GM23338 (cell line): ENCODE data around the gene CDC25B. TPM values are rescaled to one million over a fixed set of nuclear protein-coding genes. Genes with fewer than 3 reads are reported as not detected.

Experiments used
- ATAC-seq: fragments of 200-7000 bp; cut with Tn5 transposase; 3 replicates; pipeline ENCODE4 v1.9.1; 2020
- DNase-seq: peaks from one replicate; pipeline ENCODE4 v3.0.0-alpha.2; 2015; ENCODE audit warnings: low spot score
- H2AFZ ChIP-seq: fragments of 200-600 bp; sonication (generic); 2 replicates; pipeline ENCODE4 v1.8.0; 2016; ENCODE audit warnings: antibody characterized with exemption, mild to moderate bottlenecking, moderate library complexity
- H3F3A ChIP-seq: fragments of 200-600 bp; sonication (generic); replicated peaks from 2 replicates; pipeline ENCODE4 v1.8.0; 2017; ENCODE audit warnings: antibody characterized with exemption, mixed run types, low read depth
- H3K27ac ChIP-seq: fragments of 200-600 bp; sonication (generic); 2 replicates; pipeline ENCODE4 v1.6.1; 2016; ENCODE audit warnings: low read depth
- H3K27me3 ChIP-seq: fragments of 200-600 bp; sonication (generic); 2 replicates; pipeline ENCODE4 v1.8.0; 2016; ENCODE audit warnings: mild to moderate bottlenecking, mixed run types, moderate library complexity; ENCODE audit not compliant: insufficient read depth
- H3K36me3 ChIP-seq: fragments of 200-600 bp; sonication (generic); 2 replicates; pipeline ENCODE4 v1.8.0; 2016; ENCODE audit warnings: mild to moderate bottlenecking; ENCODE audit not compliant: insufficient read depth
- H3K4me1 ChIP-seq: fragments of 200-600 bp; sonication (generic); 2 replicates; pipeline ENCODE4 v1.8.0; 2016; ENCODE audit warnings: mild to moderate bottlenecking, moderate library complexity; ENCODE audit not compliant: insufficient read depth
- H3K4me2 ChIP-seq: fragments of 200-600 bp; sonication (generic); 2 replicates; pipeline ENCODE4 v1.7.1; 2017; ENCODE audit warnings: mixed run types
- H3K4me3 ChIP-seq: fragments of 200-600 bp; sonication (generic); 2 replicates; pipeline ENCODE4 v1.6.1; 2016; ENCODE audit warnings: mixed run types
- H3K79me2 ChIP-seq: fragments of 200-600 bp; sonication (generic); replicated peaks from 2 replicates; pipeline ENCODE4 v1.8.0; 2017; ENCODE audit warnings: mild to moderate bottlenecking; ENCODE audit not compliant: insufficient read depth
- H3K9me2 ChIP-seq: fragments of 200-600 bp; sonication (generic); 2 replicates; pipeline ENCODE4 v1.8.0; 2017; ENCODE audit not compliant: insufficient read depth
- H4K20me1 ChIP-seq: fragments of 200-600 bp; sonication (generic); replicated peaks from 2 replicates; pipeline ENCODE4 v1.8.0; 2017; ENCODE audit warnings: mild to moderate bottlenecking; ENCODE audit not compliant: insufficient read depth
- H3K27ac Mint-ChIP-seq: 2 replicates; pipeline ENCODE4 v1.8.0; 2020; ENCODE audit warnings: inconsistent platforms, mild to moderate bottlenecking, moderate library complexity, mixed read lengths
- H3K27me3 Mint-ChIP-seq: 3 replicates; pipeline ENCODE4 v1.8.0; 2022; ENCODE audit warnings: low read depth, mild to moderate bottlenecking, moderate library complexity, mixed read lengths, inconsistent platforms; ENCODE audit not compliant: insufficient read depth, poor library complexity
- H3K36me3 Mint-ChIP-seq: 3 replicates; pipeline ENCODE4 v1.8.0; 2021; ENCODE audit warnings: low read depth, mild to moderate bottlenecking, inconsistent platforms, moderate library complexity, mixed read lengths
- H3K4me1 Mint-ChIP-seq: 3 replicates; pipeline ENCODE4 v1.8.0; 2020; ENCODE audit warnings: mild to moderate bottlenecking, inconsistent platforms, mixed read lengths
- H3K4me3 Mint-ChIP-seq: 3 replicates; pipeline ENCODE4 v1.8.0; 2021; ENCODE audit warnings: moderate library complexity, mild to moderate bottlenecking, inconsistent platforms, mixed read lengths
- H3K9me3 Mint-ChIP-seq: 3 replicates; pipeline ENCODE4 v1.8.0; 2020; ENCODE audit warnings: moderate library complexity, mild to moderate bottlenecking, inconsistent platforms, mixed read lengths
- CREB1 ChIP-seq: fragments of 250-450 bp; sonication (Bioruptor Pico); IDR thresholded peaks from 2 replicates; pipeline ENCODE4 v1.5.0; 2020; ENCODE audit warnings: low read depth, mild to moderate bottlenecking, moderate library complexity
- CTCF ChIP-seq, 2 experiments: fragments of 200-600 bp in 1 of 2; sonication (generic) in 1 of 2; conservative IDR thresholded peaks; 2 replicates each; pipeline versions ENCODE4 v1.5.1 to v1.6.1; 2016 to 2017; ENCODE audit warnings: antibody characterized with exemption in 2 of 2, low read depth in 2 of 2, mild to moderate bottlenecking in 2 of 2, moderate library complexity in 1 of 2
- ETS1 ChIP-seq: IDR thresholded peaks from 2 replicates; pipeline ENCODE4 v1.6.1; 2016; ENCODE audit warnings: antibody characterized with exemption
- EZH2 ChIP-seq: fragments of 200-600 bp; sonication (generic); IDR thresholded peaks from one replicate; pipeline ENCODE4 v1.8.0; 2017; ENCODE audit warnings: antibody characterized with exemption, mild to moderate bottlenecking, low read depth; ENCODE audit not compliant: unreplicated experiment
- EZH2phosphoT487 ChIP-seq: fragments of 200-600 bp; sonication (generic); IDR thresholded peaks from one replicate; pipeline ENCODE4 v1.8.1; 2018; ENCODE audit warnings: antibody characterized with exemption; ENCODE audit not compliant: unreplicated experiment
- JUNB ChIP-seq: IDR thresholded peaks from one replicate; pipeline ENCODE4 v1.6.1; 2016; ENCODE audit warnings: antibody characterized with exemption; ENCODE audit not compliant: unreplicated experiment
- REST ChIP-seq: IDR thresholded peaks from one replicate; pipeline ENCODE4 v1.6.1; 2018; ENCODE audit warnings: antibody characterized with exemption; ENCODE audit not compliant: unreplicated experiment
- ZNF331 ChIP-seq: fragments of 250-450 bp; sonication (Bioruptor Pico); IDR thresholded peaks from 2 replicates; pipeline ENCODE4 v1.5.0; 2020; ENCODE audit warnings: low read depth, mild to moderate bottlenecking, moderate library complexity
- polyA plus RNA-seq: library from polyadenylated mRNA; unstranded; fragments of >200 nt; fragmentation: Nextera tagmentation; extraction: Ambion mirVana; gene quantifications from 2 replicates; pipeline ENCODE4 v1.2.1, GENCODE V29; 2016
- total RNA-seq: library from RNA; depleted of rRNA; stranded (reverse); fragments of >200 nt; shearing (Covaris generic); gene quantifications from 2 replicates; pipeline ENCODE4 v1.2.3, GENCODE V29; 2014

CDC25B gene
- total and polyA plus RNA-seq, 2 experiments from 2014 or later: 10.5 to 33.0 TPM

GRCh38 chr20:3823881-3824280 is 27.8 kb downstream of the CDC25B start:
- Mint-ChIP-seq H3K27ac (no peak overlapping the region), H3K4me3 (no peak overlapping the region), H3K4me1 (peaks cover 9% of the 10 kb centered on the region), H3K36me3 (no peaks in the 10 kb centered on the region; the same call in 1 of the 3 replicates), H3K9me3 (no peaks in the 10 kb centered on the region), H3K27me3 (peaks cover 5% of the 10 kb centered on the region)
- H2AFZ ChIP-seq: no peak overlapping the region
- DNase-seq (no peak), ATAC-seq (no peak)
- no peak overlapping the region for H3K27ac ChIP-seq
- H3K4me2 ChIP-seq: no peak overlapping the region
- no peak for TF ChIP-seq EZH2
- TF ChIP-seq EZH2phosphoT487: no peak
- no peak for TF ChIP-seq ETS1
- no peak for TF ChIP-seq CREB1 (CRISPR knock-in tag)
- no peak for TF ChIP-seq ZNF331
- TF ChIP-seq JUNB: no peak
- no peak for TF ChIP-seq CTCF (conservative IDR thresholded peaks at IDR 0.05; ENCODE audit: low read depth in 2 of 2)
- no peak for TF ChIP-seq REST
- H3K4me3 ChIP-seq: no peak overlapping the region
- H3F3A ChIP-seq: peaks cover 4% of the 10 kb centered on the region; the same call in 1 of the 2 replicates
- no peaks in the 10 kb centered on the region for H3K9me2 ChIP-seq
- no peaks in the 10 kb centered on the region for H3K36me3 ChIP-seq
- H3K79me2 ChIP-seq: no peaks in the 10 kb centered on the region
- H3K27me3 ChIP-seq: no peaks in the 10 kb centered on the region
- no peaks in the 10 kb centered on the region for H4K20me1 ChIP-seq
- H3K4me1 ChIP-seq: peaks cover 4% of the 10 kb centered on the region; the same call in 1 of the 2 replicates

GRCh38 chr20:3825526-3825925 is 29.4 kb downstream of the CDC25B start:
- Histone ChIP-seq H3K9me2 (no peaks in the 10 kb centered on the region), H3K4me2 (no peak overlapping the region), H3K27ac (0 out of 2 replicates have a peak overlapping the region, but pooled peaks have one; percentile 39), H3K4me3 (no peak overlapping the region), H3K79me2 (no peaks in the 10 kb centered on the region), H3K36me3 (no peaks in the 10 kb centered on the region), H3F3A (peaks cover 4% of the 10 kb centered on the region; the same call in 1 of the 2 replicates), H2AFZ (no peak overlapping the region), H3K27me3 (no peaks in the 10 kb centered on the region), H4K20me1 (no peaks in the 10 kb centered on the region), H3K4me1 (no peaks in the 10 kb centered on the region)
- no peak overlapping the region for H3K27ac Mint-ChIP-seq
- peaks cover 5% of the 10 kb centered on the region for H3K27me3 Mint-ChIP-seq
- H3K4me3 Mint-ChIP-seq: no peak overlapping the region
- H3K36me3 Mint-ChIP-seq: no peaks in the 10 kb centered on the region; the same call in 1 of the 3 replicates
- peak; percentile 3 to 51; a peak in 2 of 4 replicates for TF ChIP-seq CTCF (conservative IDR thresholded peaks at IDR 0.05; ENCODE audit: low read depth in 2 of 2)
- no peak for TF ChIP-seq ZNF331
- TF ChIP-seq JUNB: no peak
- DNase-seq: peak; percentile 54
- peak; percentile 71 for ATAC-seq
- no peaks in the 10 kb centered on the region for H3K9me3 Mint-ChIP-seq
- H3K4me1 Mint-ChIP-seq: peaks cover 5% of the 10 kb centered on the region; the same call in 2 of the 3 replicates
